Trophoblast cell (in vitro differentiated cells and primary cell): ENCODE data around the gene TCF12.

Experiments used
- DNase-seq, 2 donors: peaks; one replicate each; pipeline ENCODE4 v3.0.0-alpha.2; 2016
- H2AFZ ChIP-seq: 2 replicates; pipeline ENCODE4 v1.6.1; 2013; ENCODE audit warnings: low read length, moderate library complexity, mild to moderate bottlenecking; ENCODE audit not compliant: insufficient read depth, poor library complexity
- H2AK5ac ChIP-seq: 2 replicates; pipeline ENCODE4 v1.6.1; 2013; ENCODE audit warnings: mild to moderate bottlenecking, low read length
- H2BK120ac ChIP-seq: 2 replicates; pipeline ENCODE4 v1.6.1; 2013; ENCODE audit warnings: low read length, mild to moderate bottlenecking, moderate library complexity; ENCODE audit not compliant: insufficient read depth, poor library complexity
- H2BK12ac ChIP-seq: 2 replicates; pipeline ENCODE4 v1.6.1; 2013; ENCODE audit warnings: mild to moderate bottlenecking, low read length, moderate library complexity
- H2BK5ac ChIP-seq: 2 replicates; pipeline ENCODE4 v1.6.1; 2013; ENCODE audit warnings: low read length, low read depth, moderate library complexity, mild to moderate bottlenecking; ENCODE audit not compliant: poor library complexity
- H3K14ac ChIP-seq: 2 replicates; pipeline ENCODE4 v1.6.1; 2013; ENCODE audit warnings: mild to moderate bottlenecking, low read length
- H3K18ac ChIP-seq: 2 replicates; pipeline ENCODE4 v1.6.1; 2013; ENCODE audit warnings: mild to moderate bottlenecking, low read length
- H3K23ac ChIP-seq: 2 replicates; pipeline ENCODE4 v1.6.1; 2013; ENCODE audit warnings: low read length
- H3K27ac ChIP-seq: 2 replicates; pipeline ENCODE4 v1.5.1; 2013; ENCODE audit warnings: low read depth, mild to moderate bottlenecking, inconsistent platforms, low read length, moderate library complexity
- H3K27me3 ChIP-seq: 2 replicates; pipeline ENCODE4 v1.6.1; 2013; ENCODE audit warnings: inconsistent platforms, mild to moderate bottlenecking, low read length, moderate library complexity; ENCODE audit not compliant: insufficient read depth
- H3K36me3 ChIP-seq, 2 experiments: 1 replicate in 1 of 2; 2 replicates in 1 of 2; pipeline ENCODE4 v1.6.1; 2013; ENCODE audit warnings: low read length in 2 of 2, mild to moderate bottlenecking in 2 of 2, moderate library complexity in 1 of 2; ENCODE audit not compliant: insufficient read depth in 2 of 2, control insufficient read depth in 1 of 2
- H3K4ac ChIP-seq: 2 replicates; pipeline ENCODE4 v1.6.1; 2013; ENCODE audit warnings: low read depth, mild to moderate bottlenecking, low read length, moderate library complexity
- H3K4me1 ChIP-seq, 2 experiments: 1 replicate in 1 of 2; 2 replicates in 1 of 2; pipeline ENCODE4 v1.6.1; 2013; ENCODE audit warnings: low read length in 2 of 2, mild to moderate bottlenecking in 2 of 2, moderate library complexity in 1 of 2; ENCODE audit not compliant: insufficient read depth in 2 of 2, control insufficient read depth in 1 of 2
- H3K4me2 ChIP-seq: 2 replicates; pipeline ENCODE4 v1.6.1; 2013; ENCODE audit warnings: inconsistent platforms, mild to moderate bottlenecking, low read length, moderate library complexity
- H3K4me3 ChIP-seq: 2 replicates; pipeline ENCODE4 v1.5.1; 2013; ENCODE audit warnings: mild to moderate bottlenecking, low read depth, low read length, inconsistent platforms
- H3K79me1 ChIP-seq: one replicate; pipeline ENCODE4 v1.6.1; 2013; ENCODE audit warnings: low read length
- H3K79me2 ChIP-seq: 2 replicates; pipeline ENCODE4 v1.6.1; 2013; ENCODE audit warnings: low read length, mild to moderate bottlenecking; ENCODE audit not compliant: control insufficient read depth, insufficient read depth, poor library complexity
- H3K9ac ChIP-seq: 2 replicates; pipeline ENCODE4 v1.6.1; 2013; ENCODE audit warnings: mild to moderate bottlenecking, low read length
- H3K9me3 ChIP-seq: 2 replicates; pipeline ENCODE4 v1.6.1; 2013; ENCODE audit warnings: low read depth, mild to moderate bottlenecking, control low read depth, inconsistent platforms, low read length; ENCODE audit not compliant: insufficient read depth
- H4K12ac ChIP-seq: 2 replicates; pipeline ENCODE4 v1.6.1; 2013; ENCODE audit warnings: low read depth, mild to moderate bottlenecking, low read length, moderate library complexity
- H4K8ac ChIP-seq: 2 replicates; pipeline ENCODE4 v1.6.1; 2013; ENCODE audit warnings: low read depth, mild to moderate bottlenecking, low read length, moderate library complexity
- H4K91ac ChIP-seq: one replicate; pipeline ENCODE4 v1.6.1; 2013; ENCODE audit warnings: low read depth, mild to moderate bottlenecking, low read length, moderate library complexity
- WGBS: extraction: QIAGEN DNeasy Blood & Tissue Kit; methylation state at CpG from one replicate; pipeline ENCODE4 v1.1.7; 2013; ENCODE audit warnings: missing lambda C conversion rate; ENCODE audit not compliant: insufficient read length, insufficient coverage; ENCODE audit errors: extremely low coverage; 5-methylcytosine and 5-hydroxymethylcytosine counted together

The TCF12 gene

GRCh38 chr15:57189466-57189865 lies 271.0 kb downstream of the TCF12 start:
- no CpG with 5 or more reads among the region's 1 CpG for WGBS
- no peak overlapping the region for H2BK5ac ChIP-seq

GRCh38 chr15:57190208-57190607 lies 271.8 kb downstream of the TCF12 start:
- H3K27me3 ChIP-seq: no peaks in the 10 kb centered on the region
- H3K79me2 ChIP-seq: no peaks in the 10 kb centered on the region
- DNase-seq: no peak
- H3K79me1 ChIP-seq: no peaks in the 10 kb centered on the region
- no peak overlapping the region for H3K14ac ChIP-seq
- H3K36me3 ChIP-seq: peaks cover 7 to 9% of the 10 kb centered on the region in 2 experiments
- no peak overlapping the region for H2AK5ac ChIP-seq
- no peaks in the 10 kb centered on the region for H3K9me3 ChIP-seq
- H4K91ac ChIP-seq: no peak overlapping the region
- H2BK5ac ChIP-seq: no peak overlapping the region
- H2BK120ac ChIP-seq: no peak overlapping the region
- H2BK12ac ChIP-seq: no peak overlapping the region
- no peak overlapping the region for H3K18ac ChIP-seq
- H4K8ac ChIP-seq: no peak overlapping the region
- no CpG with 5 or more reads among the region's 1 CpG for WGBS
- H3K9ac ChIP-seq: no peak overlapping the region
- no peaks in the 10 kb centered on the region for H3K4me1 ChIP-seq
- no peak overlapping the region for H3K4me3 ChIP-seq
- no peak overlapping the region for H2AFZ ChIP-seq
- no peak overlapping the region for H3K4ac ChIP-seq
- H3K23ac ChIP-seq: no peak overlapping the region
- H3K4me2 ChIP-seq: no peak overlapping the region
- H3K27ac ChIP-seq: no peak overlapping the region
- no peak overlapping the region for H4K12ac ChIP-seq

More at GRCh38 chr15:57189466-57189865, 271.0 kb downstream of the TCF12 start:
- Histone ChIP-seq H2AK5ac (no peak overlapping the region), H2AFZ (no peak overlapping the region), H3K14ac (no peak overlapping the region), H2BK12ac (no peak overlapping the region), H3K9me3 (no peaks in the 10 kb centered on the region), H2BK120ac (no peak overlapping the region), H3K79me2 (no peaks in the 10 kb centered on the region), H3K4me3 (no peak overlapping the region), H3K18ac (no peak overlapping the region), H3K27ac (no peak overlapping the region), H4K91ac (no peak overlapping the region), H3K36me3 (peaks cover 7 to 9% of the 10 kb centered on the region in 2 experiments), H3K27me3 (no peaks in the 10 kb centered on the region), H3K4me2 (no peak overlapping the region), H4K8ac (no peak overlapping the region), H3K79me1 (no peaks in the 10 kb centered on the region), H3K4ac (no peak overlapping the region), H4K12ac (no peak overlapping the region), H3K4me1 (no peaks in the 10 kb centered on the region), H3K23ac (no peak overlapping the region), H3K9ac (no peak overlapping the region)
- no peak for DNase-seq

- no peak for DNase-seq
- Histone ChIP-seq H2BK120ac (no peak overlapping the region), H4K8ac (no peak overlapping the region), H3K27ac (no peak overlapping the region), H3K23ac (no peak overlapping the region), H3K4ac (no peak overlapping the region), H3K79me2 (no peaks in the 10 kb centered on the region), H2BK5ac (no peak overlapping the region), H3K4me2 (no peak overlapping the region), H3K4me3 (no peak overlapping the region), H3K14ac (no peak overlapping the region), H3K79me1 (no peaks in the 10 kb centered on the region), H2AFZ (no peak overlapping the region), H3K36me3 (peaks cover 4 to 5% of the 10 kb centered on the region in 2 experiments), H3K18ac (no peak overlapping the region), H3K4me1 (no peaks in the 10 kb centered on the region), H3K9ac (no peak overlapping the region), H3K27me3 (no peaks in the 10 kb centered on the region), H4K91ac (no peak overlapping the region), H3K9me3 (no peaks in the 10 kb centered on the region), H4K12ac (no peak overlapping the region), H2AK5ac (no peak overlapping the region), H2BK12ac (no peak overlapping the region)
- no CpG with 5 or more reads among the region's 2 CpGs for WGBS
These were observed 274.7 kb downstream of the TCF12 start for GRCh38 chr15:57193161-57193560.

GRCh38 chr15:57195326-57195725 lies 276.9 kb downstream of the TCF12 start:
- Histone ChIP-seq H3K4me1 (peaks cover 2 to 4% of the 10 kb centered on the region in 2 experiments), H3K4me3 (no peak overlapping the region), H3K27me3 (no peaks in the 10 kb centered on the region), H3K4me2 (no peak overlapping the region), H3K9me3 (no peaks in the 10 kb centered on the region), H2BK5ac (no peak overlapping the region), H2AK5ac (no peak overlapping the region), H2BK12ac (no peak overlapping the region), H2BK120ac (no peak overlapping the region), H3K36me3 (peaks cover 5 to 7% of the 10 kb centered on the region in 2 experiments), H3K27ac (no peak overlapping the region), H3K79me1 (no peaks in the 10 kb centered on the region), H3K79me2 (no peaks in the 10 kb centered on the region), H3K9ac (no peak overlapping the region), H2AFZ (no peak overlapping the region), H3K23ac (no peak overlapping the region), H3K18ac (no peak overlapping the region), H4K91ac (no peak overlapping the region), H4K12ac (no peak overlapping the region), H4K8ac (no peak overlapping the region), H3K4ac (no peak overlapping the region), H3K14ac (no peak overlapping the region)
- DNase-seq: no peak
- no CpG with 5 or more reads among the region's 1 CpG for WGBS
